Stimulated activated CD8-positive, alpha-beta memory T cell treated with anti-CD3 and anti-CD28 coated beads, Interleukin-4, amount 100 ng/mL, for 48 hours (primary cell): ENCODE results near the gene RAI14.

Experiments
- DNase-seq: peaks from one replicate; pipeline ENCODE4 v3.0.0-alpha.2; 2020

The RAI14 gene

GRCh38 chr5:34866989-34867471 lies 210.9 kb downstream of the RAI14 start:
- DNase-seq: no peak

- DNase-seq: no peak
Observed at GRCh38 chr5:34867660-34868059, 211.5 kb downstream of the RAI14 start.

GRCh38 chr5:34868791-34869190 lies 212.7 kb downstream of the RAI14 start:
- no peak for DNase-seq

GRCh38 chr5:34869256-34869655 lies 213.1 kb downstream of the RAI14 start:
- DNase-seq: no peak

GRCh38 chr5:34870382-34870781 lies 214.3 kb downstream of the RAI14 start:
- DNase-seq: no peak

GRCh38 chr5:34876275-34876674 lies 220.1 kb downstream of the RAI14 start:
- no peak for DNase-seq

- DNase-seq: no peak
Observed at GRCh38 chr5:34881246-34881645, 225.1 kb downstream of the RAI14 start.
